GM12878 (cell line): Measurements from ENCODE around the gene ZNF530. TPM values are rescaled to one million over a fixed set of nuclear protein-coding genes. Genes with fewer than 3 reads are reported as not detected.

Experiments used
- ATAC-seq: fragments of 200-7000 bp; cut with Tn5 transposase; 3 replicates; pipeline ENCODE4 v1.9.1; 2020; ENCODE audit warnings: mild to moderate bottlenecking, moderate library complexity
- BruUV-seq: library from RNA; stranded (reverse); fragments of 400-500 nt; replicated peaks from 2 replicates; lab custom pipeline; 2021; lab: Mats Ljungman, UMichigan
- CTCF ChIA-PET: fragments of 300-600 bp; sonication (Branson Sonifier 250); formaldehyde crosslinking; extraction: SDS; loops from one replicate; lab custom pipeline; 2021; ENCODE audit warnings: inconsistent platforms; lab: Yijun Ruan, JAX
- POLR2A ChIA-PET: fragments of 350-600 bp; formaldehyde crosslinking; extraction: SDS; loops from one replicate; lab custom pipeline; 2021; ENCODE audit warnings: inconsistent platforms; lab: Charles Lee
- RAD21 ChIA-PET: fragments of 300-600 bp; sonication (Branson Sonifier 250); formaldehyde crosslinking; loops from one replicate; lab custom pipeline; 2023; ENCODE audit warnings: antibody characterized with exemption; ENCODE audit not compliant: unreplicated experiment; lab: Charles Lee
- SMC1A ChIA-PET: fragments of 300-600 bp; sonication (Branson Sonifier 250); formaldehyde crosslinking; loops from one replicate; lab custom pipeline; 2023; ENCODE audit not compliant: unreplicated experiment, uncharacterized antibody; lab: Charles Lee
- DNase-seq: peaks from one replicate; pipeline ENCODE4 v3.0.0-alpha.2; 2011; ENCODE audit warnings: low read depth, low spot score
- FAIRE-seq: peaks from 3 replicates; lab custom pipeline; 2011; peaks lifted over from hg19 to GRCh38; lab: Jason Lieb, UNC
- H2AFZ ChIP-seq: 2 replicates; pipeline ENCODE4 v1.6.0; 2011; ENCODE audit warnings: low read depth, low read length, control low read depth; ENCODE audit not compliant: control insufficient read depth
- H3K27ac ChIP-seq: 2 replicates; pipeline ENCODE4 v1.5.1; 2011; ENCODE audit warnings: control low read depth; ENCODE audit not compliant: control insufficient read depth, insufficient read depth
- H3K27me3 ChIP-seq, 2 experiments: replicated peaks in 1 of 2; 2 replicates each; pipeline versions ENCODE4 v1.6.0 to v1.6.1; 2011; ENCODE audit warnings: low read length in 1 of 2; ENCODE audit not compliant: control insufficient read depth in 2 of 2, insufficient read depth in 2 of 2
- H3K36me3 ChIP-seq, 2 experiments: 2 replicates each; pipeline ENCODE4 v1.5.1; 2011; ENCODE audit warnings: low read length in 1 of 2; ENCODE audit not compliant: control insufficient read depth in 2 of 2, insufficient read depth in 2 of 2
- H3K4me1 ChIP-seq: 2 replicates; pipeline ENCODE4 v1.6.1; 2011; ENCODE audit warnings: mild to moderate bottlenecking, low read length, moderate library complexity, mixed read lengths; ENCODE audit not compliant: control insufficient read depth, insufficient read depth
- H3K4me2 ChIP-seq: 2 replicates; pipeline ENCODE4 v1.6.0; 2011; ENCODE audit warnings: control low read depth; ENCODE audit not compliant: control insufficient read depth, insufficient read depth
- H3K4me3 ChIP-seq: fragments of 200-600 bp; sonication (generic); 2 replicates; pipeline ENCODE4 v1.5.1; 2016
- H3K79me2 ChIP-seq: 2 replicates; pipeline ENCODE4 v1.6.0; 2011; ENCODE audit warnings: low read length; ENCODE audit not compliant: control insufficient read depth, insufficient read depth
- H3K9ac ChIP-seq: 2 replicates; pipeline ENCODE4 v1.8.0; 2011; ENCODE audit warnings: low read length, control low read depth, mixed read lengths; ENCODE audit not compliant: control insufficient read depth, insufficient read depth
- H3K9me3 ChIP-seq: replicated peaks from 3 replicates; pipeline ENCODE4 v1.5.1; 2011; ENCODE audit warnings: mild to moderate bottlenecking, low read length; ENCODE audit not compliant: control insufficient read depth, insufficient read depth
- H4K20me1 ChIP-seq: 2 replicates; pipeline ENCODE4 v1.6.0; 2011; ENCODE audit not compliant: control insufficient read depth, insufficient read depth
- ATF2 ChIP-seq: IDR thresholded peaks from 2 replicates; pipeline ENCODE4 v1.6.1; 2012; ENCODE audit warnings: low read length, inconsistent platforms
- CHD2 ChIP-seq: IDR thresholded peaks from 2 replicates; pipeline ENCODE4 v1.6.1; 2011; ENCODE audit warnings: low read depth, low read length, improper control_type of control experiment, borderline replicate concordance
- EP300 ChIP-seq, 2 experiments: fragments of 150-350 bp in 1 of 2; IDR thresholded peaks; 2 replicates each; pipeline ENCODE4 v1.6.1; 2011 to 2012; ENCODE audit warnings: low read depth in 2 of 2, low read length in 2 of 2, borderline replicate concordance in 1 of 2, improper control_type of control experiment in 1 of 2, inconsistent platforms in 1 of 2; ENCODE audit not compliant: control insufficient read depth in 1 of 2
- ESRRA ChIP-seq: IDR thresholded peaks from 2 replicates; pipeline ENCODE4 v1.6.1; 2012; ENCODE audit warnings: mild to moderate bottlenecking, low read length, improper control_type of control experiment
- RAD51 ChIP-seq: fragments of 450-650 bp; IDR thresholded peaks from 2 replicates; pipeline ENCODE4 v1.6.1; 2016; ENCODE audit warnings: moderate library complexity, mild to moderate bottlenecking, inconsistent platforms
- RFX5 ChIP-seq: IDR thresholded peaks from 2 replicates; pipeline ENCODE4 v1.6.1; 2011; ENCODE audit warnings: low read depth, low read length, improper control_type of control experiment
- SRF ChIP-seq, 2 experiments: IDR thresholded peaks; 2 replicates each; pipeline ENCODE4 v1.6.1; 2011; ENCODE audit warnings: low read depth in 2 of 2, low read length in 2 of 2, mild to moderate bottlenecking in 1 of 2, moderate library complexity in 1 of 2
- YBX1 ChIP-seq: fragments of 450-650 bp; IDR thresholded peaks from 2 replicates; pipeline ENCODE4 v1.6.1; 2016; ENCODE audit warnings: antibody characterized with exemption
- ZNF384 ChIP-seq: IDR thresholded peaks from 2 replicates; pipeline ENCODE4 v1.6.1; 2012; ENCODE audit warnings: low read depth, mild to moderate bottlenecking, low read length, improper control_type of control experiment, borderline replicate concordance
- ZZZ3 ChIP-seq: IDR thresholded peaks from 2 replicates; pipeline ENCODE4 v1.6.1; 2011; ENCODE audit warnings: low read depth; ENCODE audit not compliant: control insufficient read depth, insufficient read length
- WGBS: methylation state at CpG from one replicate; pipeline ENCODE4 v1.1.6; 2016; ENCODE audit warnings: low lambda C conversion rate; ENCODE audit not compliant: insufficient replicate concordance, insufficient coverage; ENCODE audit errors: missing lambda C conversion rate; 5-methylcytosine and 5-hydroxymethylcytosine counted together
- in situ Hi-C: fragments of 300-500 bp; cut with MboI; formaldehyde crosslinking; loops from 9 replicates; pipeline ENCODE4 v1.14.3; 2018; ENCODE audit warnings: mixed read lengths
- intact Hi-C: fragments of 100-400 bp; cut with micrococcal nuclease; formaldehyde crosslinking; loops from one replicate; pipeline ENCODE4 v1.14.2; 2022; ENCODE audit not compliant: unreplicated experiment
- polyA plus RNA-seq, 11 experiments: library from polyadenylated mRNA; depleted of rRNA in 4 of 11; unstranded in 6 of 11; stranded (reverse) in 5 of 11; fragments of >200 nt; fragmentation: Nextera tagmentation in 4 of 11; fragmentation: Illumina TruSeq in 1 of 11; extraction: Ambion mirVana in 4 of 11; extraction: Trizol in 1 of 11; gene quantifications; 1 replicate in 1 of 11; 2 replicates in 10 of 11; pipeline versions ENCODE4 v1.2.1 to v1.2.3, GENCODE V29; 2011 to 2016; ENCODE audit warnings: inconsistent platforms in 2 of 11, missing spikeins in 2 of 11, low read depth in 1 of 11
- total RNA-seq, 4 experiments: library from RNA; depleted of rRNA in 3 of 4; stranded (reverse); fragments of >200 nt in 3 of 4; fragmentation: Illumina TruSeq in 1 of 4; extraction: Trizol in 1 of 4; gene quantifications; 2 replicates each; pipeline versions ENCODE4 v1.2.1 to v1.2.3, GENCODE V29; 2013 to 2021

Gene ZNF530
- total and polyA plus RNA-seq, 10 of the 15 experiments (the other 5 are each of a cell fraction or from before 2014, with no cell fraction given): 1.9 to 9.3 (median 6.6) TPM

GRCh38 chr19:57558525-57558924 is 41.2 kb upstream of the ZNF530 start:
- Histone ChIP-seq H3K27ac (peak overlapping the region; percentile 70), H3K4me1 (no peaks in the 10 kb centered on the region), H3K27me3 (no peaks in the 10 kb centered on the region), H3K4me2 (peak overlapping the region; percentile 86), H3K36me3 (peaks cover 0 to 2% of the 10 kb centered on the region in 2 experiments; a peak in 2 of 4 replicates), H3K9ac (peak overlapping the region; percentile 83; the same call in 1 of the 2 replicates), H3K9me3 (peaks cover 8% of the 10 kb centered on the region; the same call in 2 of the 3 replicates), H3K79me2 (peaks cover 12% of the 10 kb centered on the region)
- DNase-seq (no peak), FAIRE-seq (no peak), ATAC-seq (no peak)
- intact Hi-C loops (no loop called here), in situ Hi-C loops (no loop called here)
- SMC1A ChIA-PET: interaction anchor here (1.0 kb wide), 1 partner anchor 55 kb away, joined by 3 read pairs; the partner anchor contains the start of gene ZNF134
- no TSS peak for BruUV-seq
- 69% methylated on average over 6 of the region's 6 CpGs for WGBS
- POLR2A ChIA-PET: no interaction called here
- CTCF ChIA-PET: interaction anchor here (1.0 kb wide), 2 partner anchors 17 to 151 kb away, joined by 3 read pairs; no protein-coding TSS in a partner anchor
- TF ChIP-seq ZZZ3: no peak
- TF ChIP-seq SRF (IDR thresholded peaks at IDR 0.05; ENCODE audit: low read depth in 2 of 2, low read length in 2 of 2): no peak
- TF ChIP-seq ESRRA: no peak
- no peak for TF ChIP-seq ZNF384
- TF ChIP-seq RFX5: no peak
- TF ChIP-seq RAD51: no peak
- TF ChIP-seq EP300 (IDR thresholded peaks at IDR 0.05; ENCODE audit: borderline replicate concordance in 1 of 2, control insufficient read depth in 1 of 2, low read depth in 2 of 2, low read length in 2 of 2): no peak
- TF ChIP-seq CHD2: no peak
- TF ChIP-seq YBX1: no peak
- no peak for TF ChIP-seq ATF2
- TF ChIP-seq, all 136 proteins: peak for 0
- Histone ChIP-seq H3K4me3 (peak overlapping the region; percentile 83), H2AFZ (peak overlapping the region; percentile 88), H4K20me1 (no peaks in the 10 kb centered on the region)
- RAD21 ChIA-PET: no interaction called here
